AG09319 (cell line): ENCODE results near the gene TRIM38.

Experiments
- DNase-seq: peaks from one replicate; pipeline ENCODE4 v3.0.0-alpha.2; 2010; ENCODE audit warnings: low read depth; ENCODE audit errors: extremely low read depth
- CTCF ChIP-seq: IDR thresholded peaks from 2 replicates; pipeline ENCODE4 v1.5.1; 2011; ENCODE audit warnings: low read depth, mild to moderate bottlenecking, inconsistent platforms, low read length, moderate library complexity

TRIM38 gene

GRCh38 chr6:26016245-26016962 is 53.8 kb downstream of the TRIM38 start:
- no peak for DNase-seq
- no peak for TF ChIP-seq CTCF

GRCh38 chr6:26016963-26017631 is 54.5 kb downstream of the TRIM38 start:
- TF ChIP-seq CTCF: no peak
- DNase-seq: no peak

GRCh38 chr6:26017632-26017966 is 55.0 kb downstream of the TRIM38 start:
- DNase-seq: no peak
- TF ChIP-seq CTCF: peak; percentile 41

- TF ChIP-seq CTCF: no peak
- DNase-seq: no peak
Measured at GRCh38 chr6:26019261-26019830, 56.7 kb downstream of the TRIM38 start.

GRCh38 chr6:26019967-26020328 is 57.3 kb downstream of the TRIM38 start:
- DNase-seq: no peak
- TF ChIP-seq CTCF: no peak

GRCh38 chr6:26020329-26021000 is 57.9 kb downstream of the TRIM38 start:
- TF ChIP-seq CTCF: no peak
- peak; percentile 84 for DNase-seq

- TF ChIP-seq CTCF: no peak
- no peak for DNase-seq
Measured at GRCh38 chr6:26021001-26021349, 58.4 kb downstream of the TRIM38 start.
